AG09319 (cell line): ENCODE measurements around the gene SDHC.

Source experiments
- DNase-seq: peaks from one replicate; pipeline ENCODE4 v3.0.0-alpha.2; 2010; ENCODE audit warnings: low read depth; ENCODE audit errors: extremely low read depth
- TF ChIP-seq, protein P1 (sequence below): IDR thresholded peaks from 2 replicates; pipeline ENCODE4 v1.5.1; 2011; ENCODE audit warnings: low read depth, mild to moderate bottlenecking, inconsistent platforms, low read length, moderate library complexity

The SDHC gene

DNA sequence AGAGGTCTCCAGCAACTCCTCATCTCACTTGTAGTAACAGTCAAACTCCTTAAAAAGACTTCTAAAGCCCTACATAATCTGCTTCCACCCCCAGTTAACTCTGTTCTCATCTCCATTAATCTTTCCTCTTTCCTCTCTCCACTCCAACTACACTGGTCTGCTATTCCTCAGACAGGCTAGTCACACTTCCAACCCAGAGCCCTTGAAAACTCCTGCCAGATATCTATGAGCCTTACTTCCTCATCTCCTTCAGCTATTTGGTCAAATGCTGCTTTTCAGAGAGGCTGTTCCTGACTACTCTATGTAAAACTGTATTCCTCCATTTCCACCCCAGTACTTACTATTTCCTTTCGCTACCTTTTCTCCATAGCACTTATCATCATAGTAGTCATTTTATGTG lies 31.2 kb upstream of the SDHC start:
- TF ChIP-seq, protein P1, sequence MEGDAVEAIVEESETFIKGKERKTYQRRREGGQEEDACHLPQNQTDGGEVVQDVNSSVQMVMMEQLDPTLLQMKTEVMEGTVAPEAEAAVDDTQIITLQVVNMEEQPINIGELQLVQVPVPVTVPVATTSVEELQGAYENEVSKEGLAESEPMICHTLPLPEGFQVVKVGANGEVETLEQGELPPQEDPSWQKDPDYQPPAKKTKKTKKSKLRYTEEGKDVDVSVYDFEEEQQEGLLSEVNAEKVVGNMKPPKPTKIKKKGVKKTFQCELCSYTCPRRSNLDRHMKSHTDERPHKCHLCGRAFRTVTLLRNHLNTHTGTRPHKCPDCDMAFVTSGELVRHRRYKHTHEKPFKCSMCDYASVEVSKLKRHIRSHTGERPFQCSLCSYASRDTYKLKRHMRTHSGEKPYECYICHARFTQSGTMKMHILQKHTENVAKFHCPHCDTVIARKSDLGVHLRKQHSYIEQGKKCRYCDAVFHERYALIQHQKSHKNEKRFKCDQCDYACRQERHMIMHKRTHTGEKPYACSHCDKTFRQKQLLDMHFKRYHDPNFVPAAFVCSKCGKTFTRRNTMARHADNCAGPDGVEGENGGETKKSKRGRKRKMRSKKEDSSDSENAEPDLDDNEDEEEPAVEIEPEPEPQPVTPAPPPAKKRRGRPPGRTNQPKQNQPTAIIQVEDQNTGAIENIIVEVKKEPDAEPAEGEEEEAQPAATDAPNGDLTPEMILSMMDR: no peak
- no peak for DNase-seq

DNA sequence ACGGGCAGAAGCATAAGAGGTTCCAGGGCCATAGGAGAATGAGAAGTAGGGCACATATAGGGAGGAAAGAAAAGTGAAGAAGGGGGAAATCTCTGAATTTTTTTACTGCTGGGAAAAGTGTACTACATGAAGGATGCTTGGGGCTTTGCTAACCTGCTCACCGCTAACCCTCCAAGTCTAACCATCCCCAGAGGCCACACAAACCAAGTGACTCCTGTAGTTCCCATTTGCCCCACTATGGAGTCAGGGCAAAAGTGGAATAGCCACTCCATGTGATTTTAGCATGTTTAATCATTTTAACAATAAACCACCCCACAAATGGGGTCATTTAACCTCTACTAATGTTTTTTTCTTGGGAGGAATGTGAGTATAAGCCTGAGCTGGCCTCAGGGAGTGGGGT lies 29.1 kb upstream of the SDHC start:
- DNase-seq: no peak
- TF ChIP-seq, protein P1: no peak

DNA sequence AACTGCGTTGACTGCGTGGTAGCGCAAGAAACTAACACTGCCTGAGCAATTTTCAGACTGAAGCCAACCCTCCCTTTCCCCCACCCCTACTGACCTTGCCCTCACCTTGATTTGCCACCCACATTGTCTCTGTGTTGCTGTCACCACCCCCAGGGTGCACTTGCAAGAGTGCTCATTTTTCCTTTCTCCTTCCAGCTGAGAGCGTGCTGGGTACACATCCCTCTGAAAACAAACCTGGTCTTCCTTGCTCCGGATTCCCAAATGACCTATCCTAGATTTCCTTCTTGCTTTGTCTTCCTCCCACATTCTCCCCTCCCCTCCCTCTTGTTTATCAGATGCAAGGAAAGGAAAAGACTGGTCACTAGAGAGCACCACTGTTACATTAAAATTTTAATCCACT lies 28.7 kb upstream of the SDHC start:
- TF ChIP-seq, protein P1: no peak

DNA sequence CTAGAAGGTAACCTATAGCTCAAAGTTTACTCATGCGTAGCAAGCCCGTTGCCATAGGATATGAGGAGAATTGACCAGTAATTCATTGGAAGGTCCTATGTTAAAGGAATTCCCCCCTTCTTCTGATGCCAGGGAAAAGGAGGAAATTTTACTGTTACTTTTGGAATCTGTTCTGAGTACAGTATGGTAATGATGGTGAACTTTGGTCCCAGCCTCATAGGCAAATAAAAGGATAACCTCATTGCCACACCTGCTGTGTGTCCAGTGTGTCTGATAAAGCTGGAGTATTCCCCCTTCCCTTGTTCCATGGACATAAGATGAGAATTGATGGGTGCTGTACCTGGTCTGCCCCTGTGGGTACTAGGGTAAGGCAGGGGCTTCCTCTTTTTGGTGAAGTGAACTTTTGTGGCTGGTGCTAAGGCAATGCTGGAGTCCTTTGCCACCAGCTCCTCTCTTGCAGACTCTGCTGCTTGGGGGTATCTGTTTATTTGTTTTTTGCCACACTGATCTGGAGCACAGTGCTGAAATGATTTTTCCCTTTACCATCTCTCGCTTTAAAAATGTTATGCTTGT lies 26.6 kb upstream of the SDHC start:
- TF ChIP-seq, protein P1: no peak

More for the DNA sequence above, 28.7 kb upstream of the SDHC start:
- no peak for DNase-seq

DNA sequence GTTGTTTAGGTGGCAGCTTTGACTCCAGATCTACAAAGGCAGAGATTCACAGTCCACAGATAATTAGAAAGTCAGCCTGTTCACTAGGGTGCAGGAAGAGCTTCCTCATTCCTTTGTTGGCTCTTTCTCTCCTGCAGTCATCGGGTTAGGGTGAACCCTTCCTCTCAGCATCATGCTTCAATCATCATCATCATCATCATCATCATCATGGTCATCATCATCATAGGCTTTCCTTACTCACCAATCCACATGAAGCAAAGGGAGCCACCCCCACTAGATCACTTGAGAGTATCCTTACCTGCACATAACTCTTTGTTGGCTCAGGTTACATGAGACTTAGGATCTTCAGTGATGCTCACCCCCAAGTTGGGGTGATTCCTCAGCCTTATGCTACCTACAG lies 23.4 kb upstream of the SDHC start:
- TF ChIP-seq, protein P1: no peak
- DNase-seq: no peak

More for the DNA sequence above, 26.6 kb upstream of the SDHC start:
- no peak for DNase-seq

DNA sequence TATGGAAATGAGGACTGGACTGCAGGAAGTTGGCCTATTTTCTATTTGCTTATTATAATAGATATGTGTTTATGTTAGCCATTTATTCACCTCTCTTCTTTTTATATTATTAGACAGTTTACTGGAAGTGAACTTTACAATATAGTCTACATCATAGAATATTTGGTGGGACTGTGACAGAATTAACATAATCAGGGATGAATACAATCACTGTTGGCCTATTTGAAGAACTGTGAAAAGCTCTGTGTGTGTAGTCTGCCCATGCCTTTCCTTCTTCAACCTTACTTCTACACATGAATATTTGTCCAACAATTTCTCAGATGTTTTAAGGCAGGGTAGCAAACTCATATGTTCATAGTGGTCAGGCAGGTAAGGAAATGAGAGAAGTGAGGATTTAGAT lies 16.8 kb upstream of the SDHC start:
- TF ChIP-seq, protein P1: no peak
- DNase-seq: no peak

DNA sequence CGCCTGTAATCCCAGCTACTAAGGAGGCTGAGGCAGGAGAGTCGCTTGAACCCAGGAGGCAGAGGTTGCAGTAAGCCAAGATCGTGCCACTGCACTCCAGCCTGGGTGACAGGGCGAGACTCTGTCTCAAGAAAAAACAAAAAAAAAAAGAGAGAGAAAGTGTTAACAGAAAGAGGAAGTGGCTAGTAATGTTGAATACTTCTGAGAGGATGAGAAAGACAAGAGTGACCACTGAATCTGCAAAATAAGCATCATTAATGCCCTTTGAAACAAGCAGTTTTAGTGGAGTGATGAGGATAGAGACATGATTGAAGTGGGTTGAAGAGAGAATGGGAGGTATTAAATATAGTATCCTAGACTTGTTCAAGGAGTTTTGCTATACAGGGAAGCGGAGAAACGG lies 16.1 kb upstream of the SDHC start:
- TF ChIP-seq, protein P1: no peak
- no peak for DNase-seq
